Adrenal gland (tissue), 5 donors: ENCODE measurements around the gene TPST1.

Experiments used
- POLR2A ChIP-seq, 2 donors: fragments of 450-650 bp; IDR thresholded peaks; one replicate each; pipeline ENCODE4 v1.6.1; 2017; ENCODE audit warnings: antibody characterized with exemption in 2 of 2, mild to moderate bottlenecking in 2 of 2, moderate library complexity in 1 of 2
- TF ChIP-seq, protein P1 (sequence below), 6 experiments: fragments of 450-650 bp in 4 of 6; fragments of 200-600 bp in 2 of 6; sonication (generic) in 1 of 6; IDR thresholded peaks; 1 replicate in 5 of 6; 2 replicates in 1 of 6; pipeline versions ENCODE4 v1.5.1 to v1.8.0; 2016 to 2021; ENCODE audit warnings: antibody characterized with exemption in 6 of 6, mild to moderate bottlenecking in 2 of 6, moderate library complexity in 1 of 6
- donor health status: DM: no; HTN: no; CAD: no.

GRCh38 chr7:66157060-66157459 is 48.1 kb upstream of the TPST1 start:
- TF ChIP-seq, protein P1, sequence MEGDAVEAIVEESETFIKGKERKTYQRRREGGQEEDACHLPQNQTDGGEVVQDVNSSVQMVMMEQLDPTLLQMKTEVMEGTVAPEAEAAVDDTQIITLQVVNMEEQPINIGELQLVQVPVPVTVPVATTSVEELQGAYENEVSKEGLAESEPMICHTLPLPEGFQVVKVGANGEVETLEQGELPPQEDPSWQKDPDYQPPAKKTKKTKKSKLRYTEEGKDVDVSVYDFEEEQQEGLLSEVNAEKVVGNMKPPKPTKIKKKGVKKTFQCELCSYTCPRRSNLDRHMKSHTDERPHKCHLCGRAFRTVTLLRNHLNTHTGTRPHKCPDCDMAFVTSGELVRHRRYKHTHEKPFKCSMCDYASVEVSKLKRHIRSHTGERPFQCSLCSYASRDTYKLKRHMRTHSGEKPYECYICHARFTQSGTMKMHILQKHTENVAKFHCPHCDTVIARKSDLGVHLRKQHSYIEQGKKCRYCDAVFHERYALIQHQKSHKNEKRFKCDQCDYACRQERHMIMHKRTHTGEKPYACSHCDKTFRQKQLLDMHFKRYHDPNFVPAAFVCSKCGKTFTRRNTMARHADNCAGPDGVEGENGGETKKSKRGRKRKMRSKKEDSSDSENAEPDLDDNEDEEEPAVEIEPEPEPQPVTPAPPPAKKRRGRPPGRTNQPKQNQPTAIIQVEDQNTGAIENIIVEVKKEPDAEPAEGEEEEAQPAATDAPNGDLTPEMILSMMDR (IDR thresholded peaks at IDR 0.05), result no peak
- no peak for TF ChIP-seq POLR2A (IDR thresholded peaks at IDR 0.05)
